IMR-90 (cell line): ENCODE measurements around the gene FAM174C. TPM values are rescaled to one million over a fixed set of nuclear protein-coding genes. Genes with fewer than 3 reads are reported as not detected.

ENCODE experiments used
- polyA plus RNA-seq, 3 experiments: library from polyadenylated mRNA; depleted of rRNA; stranded (reverse); fragments of >200 nt; gene quantifications; 2 replicates each; pipeline ENCODE4 v1.2.3, GENCODE V29; 2012; ENCODE audit warnings: low replicate concordance in 1 of 3
- total RNA-seq: library from RNA; depleted of rRNA; stranded (reverse); fragments of >200 nt; gene quantifications from 2 replicates; pipeline ENCODE4 v1.2.3, GENCODE V29; 2012; rRNA removed

The FAM174C gene
- total and polyA plus RNA-seq, 2 of the 4 experiments (the other 2 are of a cell fraction) = 7.5 to 61.8 TPM

Other genes starting within 250 kb of the FAM174C start
- gene CNN2, start 248.9 kb upstream of the FAM174C start, total RNA-seq = 270 and 272 TPM in 2 replicates
- gene CNN2, start 248.9 kb upstream of the FAM174C start, polyA plus RNA-seq (2012; rRNA removed) = 385 and 395 TPM in 2 replicates
- 0.36 and 0.56 TPM in 2 replicates for gene ABCA7, start 235.4 kb upstream of the FAM174C start, total RNA-seq
- 3.2 and 3.3 TPM in 2 replicates for gene ABCA7, start 235.4 kb upstream of the FAM174C start, polyA plus RNA-seq (2012; rRNA removed)
- 0.83 and 1.3 TPM in 2 replicates for gene ARHGAP45, start 208.4 kb upstream of the FAM174C start, total RNA-seq
- 1.4 and 1.7 TPM in 2 replicates for gene ARHGAP45, start 208.4 kb upstream of the FAM174C start, polyA plus RNA-seq (2012; rRNA removed)
- gene POLR2E, start 180.2 kb upstream of the FAM174C start, total RNA-seq = 195 and 294 TPM in 2 replicates
- gene POLR2E, start 180.2 kb upstream of the FAM174C start, polyA plus RNA-seq (2012; rRNA removed) = 391 and 449 TPM in 2 replicates
- gene GPX4, start 171.5 kb upstream of the FAM174C start, total RNA-seq = 357 and 415 TPM in 2 replicates
- 1,083 and 1,136 TPM in 2 replicates for gene GPX4, start 171.5 kb upstream of the FAM174C start, polyA plus RNA-seq (2012; rRNA removed)
- 13.4 and 13.6 TPM in 2 replicates for gene SBNO2, start 101.3 kb upstream of the FAM174C start, total RNA-seq
- 40.4 and 40.5 TPM in 2 replicates for gene SBNO2, start 101.3 kb upstream of the FAM174C start, polyA plus RNA-seq (2012; rRNA removed)
- 39.3 and 45.0 TPM in 2 replicates for gene STK11, start 69.8 kb upstream of the FAM174C start, total RNA-seq
- gene STK11, start 69.8 kb upstream of the FAM174C start, polyA plus RNA-seq (2012; rRNA removed) = 40.9 and 42.8 TPM in 2 replicates
- 0.18 and 0.56 TPM in 2 replicates for gene CBARP, start 37.5 kb upstream of the FAM174C start, total RNA-seq
- 3.9 and 8.5 TPM in 2 replicates for gene CBARP, start 37.5 kb upstream of the FAM174C start, polyA plus RNA-seq (2012; rRNA removed)
- gene ATP5F1D, start 33.8 kb upstream of the FAM174C start, total RNA-seq = 7.3 and 13.6 TPM in 2 replicates
- 140 and 189 TPM in 2 replicates for gene ATP5F1D, start 33.8 kb upstream of the FAM174C start, polyA plus RNA-seq (2012; rRNA removed)
- 2.2 and 2.5 TPM in 2 replicates for gene MIDN, start 26.9 kb upstream of the FAM174C start, total RNA-seq
- 24.1 and 26.0 TPM in 2 replicates for gene MIDN, start 26.9 kb upstream of the FAM174C start, polyA plus RNA-seq (2012; rRNA removed)
- gene CIRBP, start 6.2 kb upstream of the FAM174C start, total RNA-seq = 226 and 299 TPM in 2 replicates
- gene CIRBP, start 6.2 kb upstream of the FAM174C start, polyA plus RNA-seq (2012; rRNA removed) = 405 and 542 TPM in 2 replicates
- gene EFNA2, start 10.3 kb downstream of the FAM174C start, total RNA-seq = not detected in 2 replicates
- gene EFNA2, start 10.3 kb downstream of the FAM174C start, polyA plus RNA-seq (2012; rRNA removed) = not detected in 2 replicates
- 60.8 and 64.7 TPM in 2 replicates for gene NDUFS7, start 108.4 kb downstream of the FAM174C start, total RNA-seq
- 136 and 167 TPM in 2 replicates for gene NDUFS7, start 108.4 kb downstream of the FAM174C start, polyA plus RNA-seq (2012; rRNA removed)
- gene GAMT, start 126.0 kb downstream of the FAM174C start, total RNA-seq = 22.8 and 23.9 TPM in 2 replicates
- 51.8 and 63.6 TPM in 2 replicates for gene GAMT, start 126.0 kb downstream of the FAM174C start, polyA plus RNA-seq (2012; rRNA removed)
- gene DAZAP1, start 132.1 kb downstream of the FAM174C start, total RNA-seq = 22.0 and 35.3 TPM in 2 replicates
- gene DAZAP1, start 132.1 kb downstream of the FAM174C start, polyA plus RNA-seq (2012; rRNA removed) = 62.8 and 63.6 TPM in 2 replicates
- gene RPS15, start 162.9 kb downstream of the FAM174C start, total RNA-seq = 834 and 1,179 TPM in 2 replicates
- gene RPS15, start 162.9 kb downstream of the FAM174C start, polyA plus RNA-seq (2012; rRNA removed) = 1,855 and 2,269 TPM in 2 replicates
- gene APC2, start 174.6 kb downstream of the FAM174C start, total RNA-seq = 0.28 and 0.36 TPM in 2 replicates
- 0.41 and 0.42 TPM in 2 replicates for gene APC2, start 174.6 kb downstream of the FAM174C start, polyA plus RNA-seq (2012; rRNA removed)
- 10.4 and 10.6 TPM in 2 replicates for gene C19orf25, start 203.7 kb downstream of the FAM174C start, total RNA-seq
- gene C19orf25, start 203.7 kb downstream of the FAM174C start, polyA plus RNA-seq (2012; rRNA removed) = 34.9 and 40.8 TPM in 2 replicates
- gene PCSK4, start 214.8 kb downstream of the FAM174C start, total RNA-seq = 0.56 and 0.72 TPM in 2 replicates
- 1.7 and 2.9 TPM in 2 replicates for gene PCSK4, start 214.8 kb downstream of the FAM174C start, polyA plus RNA-seq (2012; rRNA removed)
- 1.3 and 1.7 TPM in 2 replicates for gene REEP6, start 215.7 kb downstream of the FAM174C start, total RNA-seq
- gene REEP6, start 215.7 kb downstream of the FAM174C start, polyA plus RNA-seq (2012; rRNA removed) = 2.2 and 3.2 TPM in 2 replicates
- 0.83 and 0.90 TPM in 2 replicates for gene ADAMTSL5, start 237.5 kb downstream of the FAM174C start, total RNA-seq
- gene ADAMTSL5, start 237.5 kb downstream of the FAM174C start, polyA plus RNA-seq (2012; rRNA removed) = 10.8 and 13.4 TPM in 2 replicates
- gene PLK5, start 248.5 kb downstream of the FAM174C start, total RNA-seq = not detected in 2 replicates
- gene PLK5, start 248.5 kb downstream of the FAM174C start, polyA plus RNA-seq (2012; rRNA removed) = 0.04 TPM in 1 of 2 replicates, not detected in the other